Thyroid gland (tissue), 4 donors: ENCODE data around the gene CAMK2G.

Experiments
- CTCF ChIP-seq, 6 experiments: fragments of 200-600 bp in 3 of 6; fragments of 450-650 bp in 3 of 6; sonication (generic) in 3 of 6; IDR thresholded peaks; one replicate each; pipeline ENCODE4 v1.5.1; 2016 to 2019; ENCODE audit warnings: antibody characterized with exemption in 6 of 6, mild to moderate bottlenecking in 2 of 6, inconsistent platforms in 1 of 6, moderate library complexity in 1 of 6
- POLR2A ChIP-seq, 2 donors: fragments of 450-650 bp; IDR thresholded peaks; one replicate each; pipeline ENCODE4 v1.6.1; 2017; ENCODE audit warnings: antibody characterized with exemption in 2 of 2, mild to moderate bottlenecking in 2 of 2, moderate library complexity in 1 of 2

- TF ChIP-seq CTCF (IDR thresholded peaks at IDR 0.05) (no peak), POLR2A (IDR thresholded peaks at IDR 0.05) (no peak)
These were observed 16.2 kb downstream of the CAMK2G start for GRCh38 chr10:73858013-73858708.
